ENCODE results near the gene TRIO. TPM values are rescaled to one million over a fixed set of nuclear protein-coding genes. Genes with fewer than 3 reads are reported as not detected.

Gene TRIO
- polyA plus RNA-seq, 3 donors = 1.7 to 45.8 (median 2.1) TPM

- peaks cover 70% of the 10 kb centered on the region for H3K79me2 ChIP-seq (ENCODE audit: insufficient read depth, low read length)
- H3K4me1 ChIP-seq (ENCODE audit: control insufficient read depth in 1 of 2, insufficient read depth in 2 of 2, low read length in 2 of 2) = no peaks in the 10 kb centered on the region
- no CpG with 5 or more reads among the region's 1 CpG for WGBS (ENCODE audit: insufficient coverage)
- H3K27me3 Mint-ChIP-seq (ENCODE audit: low read depth in 3 of 3) = no peaks in the 10 kb centered on the region
- intact Hi-C loops (cut with micrococcal nuclease) = no loop called here
- H3K36me3 Mint-ChIP-seq = no peaks in the 10 kb centered on the region
- DNase-seq = no peak
- no peak overlapping the region for H2AFZ ChIP-seq (ENCODE audit: insufficient read depth, low read depth, low read length, poor library complexity, severe bottlenecking)
- no peak overlapping the region for H3K27ac Mint-ChIP-seq
- no peaks in the 10 kb centered on the region for H3K36me3 ChIP-seq (replicated peaks in 1 of 2; ENCODE audit: control insufficient read depth in 1 of 2, insufficient read depth in 2 of 2, low read length in 2 of 2)
- H3K4me2 ChIP-seq (replicated peaks; ENCODE audit: extremely low read depth, low read length, poor library complexity, severe bottlenecking) = no peak overlapping the region
- no peaks in the 10 kb centered on the region for H3K27me3 ChIP-seq (ENCODE audit: control insufficient read depth in 2 of 2, insufficient read depth in 2 of 2, low read length in 2 of 2)
- H3K9me3 Mint-ChIP-seq = no peaks in the 10 kb centered on the region
- no peak for TF ChIP-seq CTCF (IDR thresholded peaks at IDR 0.05)
- H4K20me1 ChIP-seq (ENCODE audit: insufficient read depth, low read length) = peaks cover 89% of the 10 kb centered on the region
- H3K4me1 Mint-ChIP-seq = peaks cover 43% of the 10 kb centered on the region
- no peak overlapping the region for H3K4me3 Mint-ChIP-seq
- H3K9me3 ChIP-seq (replicated peaks in 1 of 2; ENCODE audit: control insufficient read depth in 1 of 2, insufficient read depth in 1 of 2, low read length in 2 of 2) = no peaks in the 10 kb centered on the region
- no peak overlapping the region for H3K4me3 ChIP-seq (replicated peaks in 1 of 3; ENCODE audit: low read depth in 2 of 3, low read length in 3 of 3)
- H3K9ac ChIP-seq (ENCODE audit: insufficient read depth, low read length, poor library complexity, severe bottlenecking) = no peak overlapping the region
- no peak overlapping the region for H3K27ac ChIP-seq (ENCODE audit: low read depth in 1 of 2, low read length in 2 of 2)
Measured at GRCh38 chr5:14220642-14221041, 77.5 kb downstream of the TRIO start.

DNA sequence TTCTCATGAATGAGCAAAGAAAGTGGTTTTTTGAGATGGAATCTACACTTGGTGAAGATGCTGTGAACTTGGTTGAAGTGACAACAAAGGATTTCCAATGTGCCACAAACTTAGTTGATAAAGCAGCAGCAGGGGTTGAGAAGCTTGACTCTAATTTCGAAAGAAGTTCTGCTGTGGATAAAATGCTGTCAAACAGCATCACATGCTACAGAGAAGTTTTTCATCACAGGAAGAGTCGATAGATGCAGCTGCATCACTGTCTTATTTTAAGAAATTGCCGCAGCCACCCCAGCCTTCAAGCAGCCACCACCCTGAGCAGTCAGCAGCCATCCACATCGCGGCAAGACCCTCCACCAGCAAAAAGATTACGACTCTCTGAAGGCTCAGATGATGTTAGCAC lies 78.6 kb downstream of the TRIO start:
- Histone ChIP-seq H3K4me2 (replicated peaks; ENCODE audit: extremely low read depth, low read length, poor library complexity, severe bottlenecking) (no peak overlapping the region), H2AFZ (ENCODE audit: insufficient read depth, low read depth, low read length, poor library complexity, severe bottlenecking) (no peak overlapping the region), H3K4me1 (ENCODE audit: control insufficient read depth in 1 of 2, insufficient read depth in 2 of 2, low read length in 2 of 2) (no peaks in the 10 kb centered on the region), H4K20me1 (ENCODE audit: insufficient read depth, low read length) (peaks cover 90% of the 10 kb centered on the region), H3K27me3 (ENCODE audit: control insufficient read depth in 2 of 2, insufficient read depth in 2 of 2, low read length in 2 of 2) (no peaks in the 10 kb centered on the region), H3K9me3 (replicated peaks in 1 of 2; ENCODE audit: control insufficient read depth in 1 of 2, insufficient read depth in 1 of 2, low read length in 2 of 2) (no peaks in the 10 kb centered on the region), H3K4me3 (replicated peaks in 1 of 3; ENCODE audit: low read depth in 2 of 3, low read length in 3 of 3) (no peak overlapping the region), H3K9ac (ENCODE audit: insufficient read depth, low read length, poor library complexity, severe bottlenecking) (no peak overlapping the region), H3K27ac (ENCODE audit: low read depth in 1 of 2, low read length in 2 of 2) (no peak overlapping the region), H3K36me3 (replicated peaks in 1 of 2; ENCODE audit: control insufficient read depth in 1 of 2, insufficient read depth in 2 of 2, low read length in 2 of 2) (no peaks in the 10 kb centered on the region), H3K79me2 (ENCODE audit: insufficient read depth, low read length) (peaks cover 69% of the 10 kb centered on the region)
- peaks cover 0 to 2% (median 0%) of the 10 kb centered on the region in 3 donors for H3K27me3 Mint-ChIP-seq (ENCODE audit: low read depth in 3 of 3)
- no peaks in the 10 kb centered on the region for H3K9me3 Mint-ChIP-seq
- intact Hi-C loops (cut with micrococcal nuclease) = no loop called here
- H3K27ac Mint-ChIP-seq = peak overlapping the region in 1 of 7 donors; percentile 80
- DNase-seq = no peak
- H3K4me1 Mint-ChIP-seq = peaks cover 43% of the 10 kb centered on the region
- 81% methylated on average over 3 of the region's 6 CpGs for WGBS (ENCODE audit: insufficient coverage)
- TF ChIP-seq CTCF (IDR thresholded peaks at IDR 0.05) = no peak
- no peak overlapping the region for H3K4me3 Mint-ChIP-seq
- H3K36me3 Mint-ChIP-seq = no peaks in the 10 kb centered on the region

Measured in CD14-positive monocyte (primary cell).